Myocyte (in vitro differentiated cells): ENCODE measurements around the gene MX1. TPM values are rescaled to one million over a fixed set of nuclear protein-coding genes. Genes with fewer than 3 reads are reported as not detected.
A peak's percentile ranks its signal among the peaks of the same experiment; 100 is the strongest.
"Not testable (repeated sequence)": the region's sequence is repeated elsewhere in the genome, so short reads cannot be mapped to it uniquely, and the experiment has no call there.

Experiments used
- DNase-seq: peaks from one replicate; pipeline ENCODE4 v3.0.0-alpha.2; 2012; ENCODE audit warnings: low read depth
- total RNA-seq: library from RNA; depleted of rRNA; stranded (reverse); fragments of >200 nt; gene quantifications from 2 replicates; pipeline ENCODE4 v1.2.3, GENCODE V29; 2014

The MX1 gene
- total RNA-seq, 1 donor from 2014 or later = 22.6 TPM

DNA sequence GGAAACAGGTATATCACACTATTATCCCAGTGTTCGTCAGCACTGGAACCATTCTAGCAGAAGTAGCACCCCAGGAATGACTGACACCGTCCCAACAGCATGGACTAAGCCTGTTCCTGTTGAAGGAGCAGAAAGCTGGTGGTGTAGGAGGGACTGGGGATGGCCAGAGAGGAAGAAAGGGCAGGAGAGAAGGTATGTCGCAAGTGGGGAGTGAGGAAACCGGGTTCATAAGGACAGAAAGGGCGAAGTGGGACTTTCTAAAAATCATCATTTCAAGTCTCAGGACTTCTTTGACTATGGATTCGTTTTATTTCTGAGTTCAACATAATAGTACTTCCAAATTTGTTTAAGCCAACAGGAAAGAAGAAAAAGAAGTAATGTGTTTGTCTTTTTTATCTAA lies 19.7 kb upstream of the MX1 start:
- no peak for DNase-seq

GRCh38 chr21:41407541-41408460 lies 18.2 kb upstream of the MX1 start:
- no peak for DNase-seq

- DNase-seq = no peak
These were observed 15.7 kb upstream of the MX1 start for GRCh38 chr21:41410361-41410760.

DNA sequence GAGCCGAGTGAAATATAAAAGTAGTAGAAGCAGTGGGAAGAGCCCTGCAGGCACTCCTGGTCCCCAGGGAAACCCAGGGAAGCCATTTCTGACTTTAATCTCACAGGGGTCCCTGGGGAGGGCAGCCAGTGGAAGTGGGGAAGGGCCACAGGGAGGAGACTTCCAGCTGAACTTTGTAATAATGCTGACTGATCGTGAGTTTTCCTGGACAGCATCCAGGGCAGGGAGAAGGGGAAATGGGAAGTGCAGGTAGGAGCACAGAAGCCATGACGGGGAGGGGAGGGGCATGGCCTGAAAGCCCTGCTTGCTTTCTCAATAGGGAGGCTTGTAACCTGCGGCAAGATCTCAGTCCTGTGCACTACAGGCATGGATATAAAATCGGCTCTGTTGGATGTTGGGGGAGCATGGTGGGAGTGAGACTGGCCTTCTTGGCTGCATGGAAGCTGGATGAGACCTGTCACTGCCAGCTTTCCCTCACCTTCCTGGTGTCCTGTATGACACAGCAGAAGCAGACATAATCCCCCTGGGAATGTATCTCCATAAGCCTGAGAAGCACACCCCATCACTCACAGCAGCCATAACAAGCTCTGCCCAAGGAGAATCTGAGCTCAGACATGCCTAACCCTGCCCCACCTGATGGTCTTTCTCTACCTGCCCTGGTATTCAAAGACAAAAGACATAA lies 15.1 kb upstream of the MX1 start:
- no peak for DNase-seq

DNA sequence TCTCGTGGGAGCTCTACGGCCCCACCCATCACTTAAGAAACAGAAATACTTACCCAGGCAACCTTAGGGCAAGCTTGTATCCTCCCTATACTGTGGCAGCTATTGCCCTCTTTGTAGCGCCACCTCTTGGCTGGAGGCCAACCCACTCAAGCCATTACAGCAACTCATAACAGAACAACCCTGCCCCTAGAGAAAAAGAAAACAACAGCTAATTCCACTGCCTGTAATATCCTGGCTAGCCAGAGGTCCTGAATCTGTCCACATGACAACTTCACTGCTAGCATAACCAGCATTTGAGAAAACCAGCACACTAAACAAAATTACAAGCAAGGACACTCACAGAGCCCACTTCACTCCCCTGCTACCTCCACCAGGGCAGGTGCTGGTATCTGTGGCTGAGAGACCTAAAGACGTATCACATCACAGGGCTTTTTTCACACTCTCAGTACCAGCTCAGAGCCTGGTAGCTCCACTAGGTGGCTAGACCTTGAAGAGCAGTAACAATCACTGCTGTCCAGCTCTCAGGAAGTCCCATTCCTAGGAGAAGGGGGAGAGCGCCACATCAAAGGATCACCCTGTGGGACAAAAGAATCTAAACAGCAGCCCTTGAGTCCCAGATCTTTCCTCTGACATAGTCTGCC lies 14.5 kb upstream of the MX1 start:
- no peak for DNase-seq

DNA sequence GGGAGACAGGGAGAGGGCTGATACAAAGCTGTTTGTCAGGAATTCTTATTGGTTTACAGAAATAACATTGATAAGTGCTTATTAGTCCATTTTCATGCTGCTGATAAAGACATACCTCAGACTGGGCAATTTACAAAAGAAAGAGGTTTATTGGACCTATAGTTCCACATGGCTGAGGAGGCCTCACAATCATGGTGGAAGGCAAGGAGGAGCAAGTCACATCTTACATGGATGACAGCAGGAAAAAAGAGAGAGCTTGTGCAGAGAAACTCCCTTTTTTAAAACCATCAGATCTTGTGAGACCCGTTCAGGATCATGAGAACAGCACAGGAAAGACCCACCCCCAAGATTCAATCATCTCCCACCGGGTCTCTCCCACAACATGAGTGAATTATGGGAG lies 8.5 kb upstream of the MX1 start:
- not testable (repeated sequence) for DNase-seq

GRCh38 chr21:41418393-41418792 lies 7.6 kb upstream of the MX1 start:
- DNase-seq = no peak

DNA sequence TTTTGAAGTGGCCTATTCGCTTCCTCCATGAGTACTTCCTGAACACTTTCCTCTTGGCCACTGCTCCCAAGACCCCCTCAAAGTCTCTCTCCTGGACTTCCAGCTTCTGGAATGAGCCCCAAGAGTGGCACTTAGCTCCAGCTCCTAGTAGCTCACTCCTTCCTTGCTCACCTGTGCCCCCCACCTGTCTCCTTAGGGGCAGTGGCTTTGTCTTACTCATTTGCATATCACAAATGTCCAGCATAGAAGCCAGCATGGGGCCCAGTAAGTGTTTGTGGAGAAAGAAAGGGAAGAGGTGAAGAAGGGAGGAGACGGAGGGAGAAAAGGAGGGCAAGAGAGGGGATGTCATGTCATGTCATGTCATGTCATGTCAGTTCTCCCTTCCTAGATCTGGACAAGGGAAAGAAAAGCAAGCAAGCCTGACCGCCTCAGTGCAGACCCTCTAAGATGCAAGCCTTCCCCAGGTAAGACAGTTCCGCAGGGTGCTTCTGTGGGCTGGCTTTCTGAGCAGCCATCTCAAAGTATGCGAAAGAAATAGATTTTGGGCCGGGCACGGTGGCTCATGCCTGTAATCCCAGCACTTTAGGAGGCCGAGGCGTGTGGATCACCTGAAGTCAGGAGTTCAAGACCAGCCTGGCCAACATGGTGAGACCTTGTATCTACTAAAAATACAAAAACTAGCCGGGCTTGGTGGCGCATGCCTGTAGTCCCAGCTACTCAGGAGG lies 6.9 kb upstream of the MX1 start:
- no peak for DNase-seq

DNA sequence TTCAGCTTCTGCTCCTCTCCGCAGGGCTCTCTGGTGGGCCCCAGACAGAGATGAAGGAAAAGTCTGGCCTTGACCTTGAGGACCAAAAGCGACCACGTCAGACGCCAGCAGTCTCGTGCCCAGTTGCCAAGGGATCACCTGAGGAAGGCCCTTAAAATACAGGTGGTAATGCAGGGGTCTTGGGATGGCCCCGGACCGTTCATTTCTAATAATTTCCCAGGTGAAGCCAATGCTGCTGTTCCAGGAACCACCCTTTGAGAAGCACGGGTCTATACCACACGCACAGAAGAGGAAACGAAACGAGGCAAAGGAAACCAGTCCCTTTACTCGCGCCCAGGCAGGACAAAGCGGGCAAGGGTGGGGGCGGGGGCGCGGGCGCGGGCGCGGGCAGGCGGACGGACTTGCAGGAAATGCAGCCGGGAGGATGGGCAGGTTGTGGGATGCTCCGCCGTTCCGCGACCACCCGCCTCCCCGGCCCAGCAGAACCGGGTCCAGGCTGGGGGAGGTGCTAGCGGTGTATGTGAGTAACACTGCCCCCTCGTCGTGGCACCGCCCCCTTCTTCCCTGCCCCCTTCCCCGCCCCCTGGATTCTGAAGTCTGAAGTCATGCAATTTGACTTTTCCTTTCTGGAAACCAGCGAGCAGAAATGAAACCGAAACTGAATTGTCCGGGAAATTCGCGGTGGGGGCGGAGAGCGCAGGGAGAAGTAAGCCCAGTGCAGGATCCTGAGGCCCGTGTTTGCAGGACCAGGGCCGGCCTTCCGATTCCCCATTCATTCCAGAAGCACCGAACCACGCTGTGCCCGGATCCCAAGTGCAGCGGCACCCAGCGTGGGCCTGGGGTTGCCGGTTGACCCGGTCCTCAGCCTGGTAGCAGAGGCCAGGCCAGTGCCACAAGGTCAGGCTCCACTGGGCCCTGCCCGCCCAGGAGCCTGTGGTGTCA lies 5.8 kb upstream of the MX1 start:
- peak; percentile 83 for DNase-seq

- not testable (repeated sequence) for DNase-seq
These were observed 5.0 kb upstream of the MX1 start for GRCh38 chr21:41420998-41421397.

DNA sequence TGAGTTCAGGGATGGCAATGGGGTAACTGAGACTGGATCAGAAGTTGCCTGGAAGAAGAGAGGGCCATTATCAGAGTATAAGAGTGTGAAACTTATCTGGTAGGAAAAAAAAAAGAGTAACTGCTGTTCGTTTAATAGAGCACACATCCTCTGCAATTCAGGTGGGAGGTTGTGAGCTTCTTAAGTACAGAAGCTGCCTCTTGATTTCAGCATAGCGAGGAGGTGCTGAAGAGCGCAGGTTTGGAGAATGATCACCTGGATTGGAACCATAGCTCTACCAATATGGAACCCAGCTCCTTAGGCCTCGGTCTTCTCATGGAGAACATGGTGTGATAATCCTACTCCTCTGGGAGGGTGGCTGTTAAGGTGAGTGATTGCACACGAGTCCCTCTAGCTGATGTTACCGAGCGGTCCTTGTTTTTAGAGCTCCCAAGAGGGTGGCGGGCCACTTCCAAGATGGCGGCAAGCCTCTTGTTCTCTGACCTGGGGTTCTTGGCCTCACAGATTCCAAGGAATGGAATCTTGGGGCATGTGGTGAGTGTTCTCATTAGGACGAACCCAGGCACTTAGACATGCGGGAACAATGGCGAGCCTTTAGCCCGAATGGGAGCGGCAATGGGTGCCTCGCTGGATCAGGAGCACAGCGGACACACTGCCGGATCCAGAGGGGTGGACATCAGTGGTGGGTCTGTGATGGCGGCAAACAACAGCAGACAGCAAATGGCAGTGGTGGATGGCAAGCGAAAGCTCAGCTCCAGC lies 3.3 kb upstream of the MX1 start:
- DNase-seq = no peak

DNA sequence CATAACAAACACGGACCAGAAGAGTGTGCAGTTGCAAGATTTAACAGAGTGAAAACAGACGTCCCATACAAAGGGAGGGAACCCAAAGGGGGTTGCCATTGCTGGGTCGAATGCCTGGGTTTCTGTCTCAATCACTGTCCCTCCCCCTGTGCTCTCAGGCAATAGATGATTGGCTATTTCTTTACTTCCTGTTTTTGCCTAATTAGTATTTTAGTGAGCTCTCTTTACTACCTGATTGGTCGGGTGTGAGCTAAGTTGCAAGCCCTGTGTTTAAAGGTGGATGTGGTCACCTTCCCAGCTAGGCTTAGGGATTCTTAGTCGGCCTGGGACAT lies 2.8 kb upstream of the MX1 start:
- DNase-seq = not testable (repeated sequence)

GRCh38 chr21:41425588-41425953 lies 468 bp upstream of the MX1 start:
- no peak for DNase-seq

DNA sequence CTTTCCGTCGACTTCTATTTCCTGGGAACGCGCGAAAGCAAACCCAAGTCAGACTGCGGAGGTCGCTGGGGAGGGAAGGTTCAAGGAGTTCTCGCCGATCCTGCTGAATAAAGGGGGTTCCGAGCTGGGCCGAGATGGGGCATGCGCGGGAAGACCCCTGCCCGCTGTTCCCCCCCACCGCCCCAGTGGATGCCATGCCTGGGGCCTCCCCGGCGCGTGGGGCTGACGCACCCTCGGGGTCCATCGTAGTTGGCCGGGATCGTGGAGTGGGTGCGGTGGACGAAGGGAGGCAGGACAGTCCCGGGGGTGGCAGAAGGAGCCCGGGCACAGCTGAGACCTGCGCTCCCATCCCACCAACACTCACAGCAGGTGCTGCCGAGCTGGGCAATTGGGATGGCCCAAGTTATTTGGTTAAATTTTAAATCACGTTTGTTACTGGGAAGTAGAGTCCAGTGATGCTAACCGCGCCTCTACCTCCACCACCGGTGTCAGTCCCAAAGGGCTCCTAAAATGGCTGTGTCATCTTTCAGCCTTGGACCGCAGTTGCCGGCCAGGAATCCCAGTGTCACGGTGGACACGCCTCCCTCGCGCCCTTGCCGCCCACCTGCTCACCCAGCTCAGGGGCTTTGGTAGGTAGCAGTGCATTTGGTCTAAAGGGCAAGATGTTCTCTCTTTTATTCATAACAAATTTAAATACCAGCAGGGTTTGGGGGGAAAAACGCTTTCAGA lies 801 bp downstream of the MX1 start:
- DNase-seq = no peak

DNA sequence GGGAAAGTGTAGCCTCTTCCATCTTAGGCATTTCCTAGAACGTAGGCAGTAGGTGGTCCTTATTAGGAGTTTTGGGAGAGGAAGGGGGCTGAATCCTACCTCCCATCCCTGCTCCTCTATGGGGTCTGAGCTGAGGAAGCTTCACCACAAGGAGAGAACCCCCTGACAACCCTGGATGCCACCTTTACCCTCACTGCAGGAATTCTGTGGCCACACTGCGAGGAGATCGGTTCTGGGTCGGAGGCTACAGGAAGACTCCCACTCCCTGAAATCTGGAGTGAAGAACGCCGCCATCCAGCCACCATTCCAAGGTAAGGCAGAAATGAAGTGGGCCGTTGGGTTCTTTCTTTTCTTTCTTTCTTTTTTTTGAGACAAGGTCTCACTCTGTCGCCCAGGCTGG lies 1.5 kb downstream of the MX1 start:
- DNase-seq = no peak

GRCh38 chr21:41428311-41428710 lies 2.3 kb downstream of the MX1 start:
- DNase-seq = no peak

DNA sequence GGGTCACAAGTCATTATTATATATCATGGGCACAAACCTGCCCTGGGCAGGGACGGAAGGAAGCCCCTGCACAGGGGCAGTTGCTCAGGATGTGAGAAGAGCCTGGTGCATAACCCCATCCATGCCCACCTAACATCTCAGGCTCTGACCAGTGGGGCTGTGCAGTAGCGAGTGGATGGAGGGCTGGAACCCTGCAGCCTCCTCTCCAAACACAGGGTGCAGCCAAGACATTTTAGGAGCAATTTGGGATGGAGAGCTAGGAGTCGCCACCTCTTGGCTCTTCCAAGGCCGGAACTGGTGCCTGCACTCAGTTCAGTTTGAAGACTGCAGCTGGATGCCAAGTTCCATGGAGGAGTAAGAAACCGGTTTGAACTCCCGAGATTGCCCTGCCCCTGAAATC lies 2.8 kb downstream of the MX1 start:
- no peak for DNase-seq

- DNase-seq = no peak
These were observed 3.3 kb downstream of the MX1 start for GRCh38 chr21:41429305-41429704.

DNA sequence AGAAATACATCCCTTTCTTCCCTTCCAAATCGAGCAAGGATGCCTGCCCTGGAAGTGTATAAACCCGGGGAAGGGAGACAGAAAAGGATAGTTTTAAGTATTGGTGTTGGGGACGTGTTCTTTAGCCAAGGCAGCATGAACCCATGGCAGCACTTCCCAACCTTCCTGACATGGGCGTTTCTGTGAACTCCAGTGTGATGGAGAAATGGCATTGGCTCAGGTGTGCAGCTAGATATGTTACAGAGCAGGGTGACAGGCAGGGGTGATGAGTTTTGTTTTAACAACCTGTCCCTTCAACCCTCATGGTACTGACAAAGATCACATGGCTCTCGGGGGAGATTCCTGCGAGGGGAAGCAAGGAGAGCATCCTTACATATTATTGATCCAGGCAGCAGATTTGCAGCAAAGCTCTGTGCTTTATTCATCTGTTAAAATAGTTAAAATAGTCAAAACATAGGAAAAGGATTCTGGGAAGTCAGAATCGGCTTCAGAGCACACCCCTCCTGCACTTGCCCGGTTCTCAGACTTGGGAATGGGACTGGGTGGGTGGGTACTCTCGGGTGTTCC lies 4.0 kb downstream of the MX1 start:
- DNase-seq = no peak
